HG02798 (cell line): Measurements from ENCODE around the gene NRBP1.
"Not testable (repeated sequence)": the region's sequence is repeated elsewhere in the genome, so short reads cannot be mapped to it uniquely, and the experiment has no call there.

Experiments used
- ATAC-seq: cut with Tn5 transposase; IDR thresholded peaks from one replicate; pipeline ENCODE4 v1.9.1; 2021; ENCODE audit warnings: mild to moderate bottlenecking; ENCODE audit not compliant: unreplicated experiment, poor library complexity

The NRBP1 gene

GRCh38 chr2:27420996-27421395 lies 7.4 kb upstream of the NRBP1 start:
- ATAC-seq: no peak

DNA sequence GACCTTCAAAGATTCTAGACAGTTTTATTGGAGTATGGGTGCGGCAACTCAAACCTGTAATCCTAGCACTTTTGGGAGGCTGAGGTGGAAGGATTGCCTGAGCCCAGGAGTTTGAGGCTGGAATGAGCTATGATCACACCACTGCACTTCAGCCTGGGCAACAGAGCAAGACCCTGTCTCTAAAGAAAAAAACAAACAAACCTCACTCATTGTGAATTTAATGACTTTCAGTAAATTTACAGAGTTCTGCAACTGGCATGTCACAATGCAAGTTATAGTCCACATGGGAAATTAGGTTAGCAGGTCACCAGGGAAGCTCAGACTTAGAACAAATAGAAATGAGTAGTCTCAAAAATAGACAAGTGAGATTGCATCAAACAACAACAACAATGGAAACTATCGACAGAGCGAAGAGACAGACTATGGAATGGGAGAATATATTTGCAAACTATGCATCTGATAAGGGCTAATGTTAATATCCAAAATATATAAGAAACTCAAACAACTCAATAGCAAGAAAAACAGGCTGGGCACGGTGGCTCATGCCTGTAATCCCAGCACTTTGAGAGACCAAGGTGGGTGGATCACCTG lies 6.7 kb upstream of the NRBP1 start:
- ATAC-seq: no peak

- ATAC-seq: no peak
Measured at GRCh38 chr2:27422958-27423357, 5.5 kb upstream of the NRBP1 start.

DNA sequence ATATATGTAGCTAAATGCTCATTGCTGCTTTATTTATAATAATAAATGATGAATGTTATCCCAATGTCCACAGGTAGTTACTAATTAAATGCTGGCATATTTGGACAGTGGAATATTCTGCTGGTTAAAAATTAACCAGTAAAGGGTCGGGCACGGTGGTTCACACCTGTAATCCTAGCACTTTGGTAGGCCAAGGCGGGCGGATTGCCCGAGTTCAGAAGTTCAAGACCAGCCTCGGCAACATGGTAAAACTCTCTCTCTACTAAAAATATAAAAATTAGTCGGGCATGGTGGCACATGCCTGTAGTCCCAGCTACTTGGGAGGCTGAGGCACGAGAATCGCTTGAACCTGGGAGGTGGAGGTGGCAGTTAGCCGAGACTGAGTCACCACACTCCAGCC lies 3.4 kb upstream of the NRBP1 start:
- ATAC-seq: not testable (repeated sequence)

- ATAC-seq: no peak
Measured at GRCh38 chr2:27427863-27428212, 593 bp upstream of the NRBP1 start.

DNA sequence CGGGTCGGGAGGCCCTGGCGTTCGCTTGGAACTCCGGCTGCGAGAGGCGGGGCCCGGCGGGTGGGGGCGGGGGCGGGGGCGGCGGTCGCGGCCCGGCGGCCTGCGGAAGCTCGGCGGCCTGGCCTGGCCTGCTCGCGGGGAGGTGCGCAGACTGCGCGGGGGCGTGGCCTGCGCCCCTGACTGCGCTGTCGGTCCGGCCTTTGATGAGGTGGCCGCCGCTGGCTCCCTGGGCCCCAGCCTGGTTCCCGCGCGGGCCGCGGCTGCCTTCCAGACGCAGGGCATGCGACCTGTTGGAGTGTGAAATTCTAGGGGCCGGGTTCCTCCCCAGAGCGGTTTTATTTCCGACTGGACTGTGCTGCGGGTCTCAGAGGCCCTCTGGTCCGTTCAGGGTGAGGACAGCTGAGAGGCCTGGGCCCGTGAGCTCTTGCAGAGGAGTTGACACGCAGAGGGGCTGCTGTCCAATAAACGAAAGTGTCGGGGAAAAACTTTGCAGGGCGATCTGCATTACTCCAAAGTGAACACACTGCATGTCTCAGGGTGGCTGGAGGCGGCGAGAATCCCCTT lies 629 bp downstream of the NRBP1 start:
- ATAC-seq: peak; percentile 80

DNA sequence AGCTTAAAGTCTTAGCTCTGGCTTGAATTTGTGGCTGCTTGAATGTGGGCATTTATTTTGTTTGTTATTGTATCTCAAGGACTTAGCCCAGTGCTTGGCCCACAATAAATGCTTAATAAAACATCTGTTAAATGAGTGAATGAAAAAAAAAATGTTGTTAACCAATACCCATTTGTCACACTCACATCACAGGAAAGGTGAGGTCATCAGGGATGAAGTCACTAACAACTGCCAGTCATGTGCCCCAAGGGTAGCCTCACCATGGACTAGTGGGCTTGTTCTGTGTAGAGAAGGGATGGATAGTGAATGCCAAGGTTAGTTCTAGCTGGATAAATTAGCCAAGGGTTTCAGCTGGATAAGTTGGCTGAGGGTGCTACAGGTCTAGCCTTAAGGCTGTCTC lies 3.0 kb downstream of the NRBP1 start:
- no peak for ATAC-seq

GRCh38 chr2:27435628-27436027 lies 7.2 kb downstream of the NRBP1 start:
- ATAC-seq: no peak

DNA sequence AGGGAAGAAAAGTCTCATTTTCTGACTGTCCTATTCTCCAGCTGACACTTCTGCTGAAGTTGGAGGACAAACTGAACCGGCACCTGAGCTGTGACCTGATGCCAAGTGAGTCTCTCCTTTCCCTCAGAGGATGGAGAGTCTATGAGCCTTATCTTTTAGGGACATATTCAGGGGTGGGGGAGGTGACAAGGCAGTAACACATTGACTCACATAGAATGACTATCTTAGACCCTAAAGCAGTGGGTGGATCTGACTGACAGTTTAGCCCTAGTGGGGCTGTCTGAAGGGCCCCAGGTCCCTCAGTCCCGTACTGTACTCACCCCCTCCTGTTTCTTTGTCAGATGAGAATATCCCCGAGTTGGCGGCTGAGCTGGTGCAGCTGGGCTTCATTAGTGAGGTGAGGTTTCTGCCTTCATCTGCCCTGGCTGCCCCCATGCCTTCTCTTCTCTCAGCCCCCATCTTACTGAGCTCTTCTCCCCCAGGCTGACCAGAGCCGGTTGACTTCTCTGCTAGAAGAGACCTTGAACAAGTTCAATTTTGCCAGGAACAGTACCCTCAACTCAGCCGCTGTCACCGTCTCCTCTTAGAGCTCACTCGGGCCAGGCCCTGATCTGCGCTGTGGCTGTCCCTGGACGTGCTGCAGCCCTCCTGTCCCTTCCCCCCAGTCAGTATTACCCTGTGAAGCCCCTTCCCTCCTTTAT lies 12.9 kb downstream of the NRBP1 start:
- no peak for ATAC-seq

DNA sequence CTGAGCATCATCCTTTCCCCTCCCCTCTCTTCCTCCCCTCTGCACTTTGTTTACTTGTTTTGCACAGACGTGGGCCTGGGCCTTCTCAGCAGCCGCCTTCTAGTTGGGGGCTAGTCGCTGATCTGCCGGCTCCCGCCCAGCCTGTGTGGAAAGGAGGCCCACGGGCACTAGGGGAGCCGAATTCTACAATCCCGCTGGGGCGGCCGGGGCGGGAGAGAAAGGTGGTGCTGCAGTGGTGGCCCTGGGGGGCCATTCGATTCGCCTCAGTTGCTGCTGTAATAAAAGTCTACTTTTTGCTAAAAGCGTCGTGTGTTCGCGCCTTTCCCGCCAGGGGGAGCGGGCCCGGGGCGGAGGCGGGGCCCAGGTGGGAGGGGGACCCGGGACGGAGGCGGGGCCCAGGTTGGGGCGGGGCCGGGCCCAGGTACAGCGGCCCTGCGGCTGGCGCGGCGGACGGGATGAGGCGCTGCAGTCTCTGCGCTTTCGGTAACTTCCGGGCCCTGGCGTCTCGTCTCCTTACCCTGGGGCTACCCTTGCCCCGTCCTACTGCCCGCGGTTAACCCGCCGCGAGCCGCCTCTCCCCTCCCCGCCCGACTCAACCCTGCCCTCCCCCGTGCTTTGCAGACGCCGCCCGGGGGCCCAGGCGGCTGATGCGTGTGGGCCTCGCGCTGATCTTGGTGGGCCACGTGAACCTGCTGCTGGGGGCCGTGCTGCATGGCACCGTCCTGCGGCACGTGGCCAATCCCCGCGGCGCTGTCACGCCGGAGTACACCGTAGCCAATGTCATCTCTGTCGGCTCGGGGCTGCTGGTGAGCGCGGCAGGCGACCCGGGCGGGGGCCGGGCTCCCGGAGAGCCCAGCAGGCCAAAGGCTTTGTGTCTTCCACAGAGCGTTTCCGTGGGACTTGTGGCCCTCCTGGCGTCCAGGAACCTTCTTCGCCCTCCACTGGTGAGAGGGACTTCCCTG lies 13.8 kb downstream of the NRBP1 start, which contains the start of gene KRTCAP3:
TSS of gene KRTCAP3 (plus strand) at position 424 of the 962 bp plus-strand sequence. CDS start at position 456, 32 bp downstream.
- ATAC-seq: no peak

GRCh38 chr2:27442920-27443282 lies 14.5 kb downstream of the NRBP1 start:
- ATAC-seq: no peak

GRCh38 chr2:27445155-27445554 lies 16.7 kb downstream of the NRBP1 start:
- no peak for ATAC-seq

- ATAC-seq: no peak
Measured at GRCh38 chr2:27445615-27446014, 17.2 kb downstream of the NRBP1 start.

DNA sequence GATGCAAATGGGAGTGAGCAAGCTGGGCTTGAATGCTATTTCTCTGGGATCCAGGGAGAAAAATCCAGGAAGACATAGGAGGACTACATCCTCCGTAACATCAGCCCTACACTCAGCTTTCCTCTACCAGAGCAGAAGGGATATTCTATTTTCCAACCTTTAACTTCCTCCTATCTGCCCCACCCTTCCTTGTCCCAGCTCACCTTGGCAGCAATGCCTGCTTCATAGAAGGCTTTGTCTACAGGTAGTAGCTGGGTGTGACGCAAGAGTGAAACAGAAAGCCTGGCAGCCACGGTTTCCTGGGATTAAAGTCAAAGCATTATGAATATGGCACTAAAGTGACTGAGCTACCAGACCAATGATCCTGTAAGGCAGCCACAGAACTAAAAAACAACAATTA lies 17.6 kb downstream of the NRBP1 start:
- no peak for ATAC-seq

DNA sequence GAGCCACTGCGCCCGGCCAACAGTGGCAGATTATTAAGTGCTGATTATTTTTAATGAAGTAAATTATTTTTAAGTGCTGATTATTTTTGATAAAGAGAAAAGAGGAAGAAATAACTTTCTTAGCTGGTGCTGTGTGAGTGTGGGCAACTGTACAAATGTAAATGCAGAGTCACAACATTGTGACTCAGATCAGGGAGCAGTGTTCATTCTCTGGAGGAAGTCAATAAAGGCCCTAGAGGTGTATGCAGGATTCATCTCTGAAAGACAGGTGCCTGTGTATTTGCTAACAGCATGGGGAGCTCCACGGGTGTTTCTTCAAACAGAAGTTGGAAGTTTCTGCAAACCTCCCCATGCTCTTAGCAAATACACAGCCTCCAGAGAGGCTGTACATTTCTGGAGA lies 19.9 kb downstream of the NRBP1 start:
- ATAC-seq: no peak

GRCh38 chr2:27451095-27451494 lies 22.7 kb downstream of the NRBP1 start:
- ATAC-seq: no peak

- no peak for ATAC-seq
Measured at GRCh38 chr2:27453968-27454367, 25.5 kb downstream of the NRBP1 start.

DNA sequence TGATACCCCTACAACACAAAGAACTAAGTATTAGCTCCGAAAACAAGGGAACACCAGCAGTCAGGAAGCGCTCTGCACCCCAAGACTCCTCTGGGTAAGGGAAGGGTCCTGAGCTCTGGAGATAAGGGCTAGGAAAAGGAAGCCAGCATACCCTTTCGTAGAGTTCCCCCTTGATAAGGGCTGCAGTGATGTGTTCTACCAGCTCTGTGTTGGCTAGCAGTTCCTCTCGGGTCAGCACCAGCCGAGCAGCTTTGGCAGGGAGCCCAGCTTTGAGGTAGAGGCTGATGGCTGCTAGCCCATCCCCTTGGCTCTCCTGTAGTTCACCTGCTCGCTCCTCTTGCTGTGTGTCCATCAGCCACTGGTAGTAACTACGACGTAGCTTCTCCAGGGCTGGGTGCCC lies 32.7 kb downstream of the NRBP1 start:
- no peak for ATAC-seq

- no peak for ATAC-seq
Measured at GRCh38 chr2:27464443-27464842, 36.0 kb downstream of the NRBP1 start.

DNA sequence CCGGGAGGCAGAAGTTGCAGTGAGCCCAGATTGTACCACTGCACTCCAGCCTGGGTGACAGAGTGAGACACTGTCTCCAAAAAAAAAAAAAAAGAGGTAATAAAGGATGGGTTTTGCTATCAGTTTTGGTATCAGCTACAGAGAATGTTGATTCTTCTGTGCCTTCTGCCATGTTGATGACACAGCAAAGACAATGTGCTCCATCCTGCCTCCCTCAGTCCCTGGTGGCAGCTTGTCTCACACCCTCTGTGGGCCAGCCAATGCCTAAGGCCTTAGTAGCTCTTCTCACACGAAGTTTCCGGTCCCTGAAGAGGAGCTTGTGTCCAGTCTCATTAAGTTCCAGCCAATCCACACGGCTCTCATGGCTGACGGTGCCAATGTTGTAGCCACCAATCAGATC lies 43.5 kb downstream of the NRBP1 start:
- ATAC-seq: no peak

- no peak for ATAC-seq
Measured at GRCh38 chr2:27485496-27485895, 57.1 kb downstream of the NRBP1 start.
